GM23248 (cell line): ENCODE results near the gene ZNF792. TPM values are rescaled to one million over a fixed set of nuclear protein-coding genes. Genes with fewer than 3 reads are reported as not detected.

Source experiments
- DNase-seq: peaks from one replicate; pipeline ENCODE4 v3.0.0-alpha.2; 2015
- H2AFZ ChIP-seq: fragments of 200-600 bp; sonication (generic); 2 replicates; pipeline ENCODE4 v1.6.1; 2016; ENCODE audit warnings: antibody characterized with exemption
- H3F3A ChIP-seq: fragments of 200-600 bp; sonication (generic); 2 replicates; pipeline ENCODE4 v1.6.1; 2016; ENCODE audit warnings: mild to moderate bottlenecking, antibody characterized with exemption, mixed run types; ENCODE audit not compliant: insufficient read depth
- H3K27ac ChIP-seq: fragments of 200-600 bp; sonication (generic); 2 replicates; pipeline ENCODE4 v1.5.1; 2016; ENCODE audit warnings: mild to moderate bottlenecking
- H3K27me3 ChIP-seq: fragments of 200-600 bp; sonication (generic); replicated peaks from 2 replicates; pipeline ENCODE4 v1.6.1; 2016; ENCODE audit warnings: mild to moderate bottlenecking; ENCODE audit not compliant: insufficient read depth
- H3K36me3 ChIP-seq: fragments of 200-600 bp; sonication (generic); 2 replicates; pipeline ENCODE4 v1.6.1; 2016; ENCODE audit warnings: low read depth, mild to moderate bottlenecking
- H3K4me1 ChIP-seq: fragments of 200-600 bp; sonication (generic); 2 replicates; pipeline ENCODE4 v1.6.1; 2016; ENCODE audit warnings: mild to moderate bottlenecking; ENCODE audit not compliant: insufficient read depth
- H3K4me2 ChIP-seq: fragments of 200-600 bp; sonication (generic); one replicate; pipeline ENCODE4 v1.6.1; 2016; ENCODE audit warnings: mild to moderate bottlenecking; ENCODE audit not compliant: unreplicated experiment
- H3K4me3 ChIP-seq: fragments of 200-600 bp; sonication (generic); 2 replicates; pipeline ENCODE4 v1.5.1; 2016; ENCODE audit warnings: mild to moderate bottlenecking
- H3K79me2 ChIP-seq: fragments of 200-600 bp; sonication (generic); 2 replicates; pipeline ENCODE4 v1.6.1; 2016; ENCODE audit warnings: mild to moderate bottlenecking; ENCODE audit not compliant: insufficient read depth
- H3K9ac ChIP-seq: fragments of 200-600 bp; sonication (generic); 2 replicates; pipeline ENCODE4 v1.6.1; 2016; ENCODE audit warnings: mild to moderate bottlenecking
- H3K9me2 ChIP-seq: fragments of 200-600 bp; sonication (generic); 2 replicates; pipeline ENCODE4 v1.6.1; 2016; ENCODE audit warnings: mixed run types, mild to moderate bottlenecking, moderate library complexity; ENCODE audit not compliant: insufficient read depth
- H3K9me3 ChIP-seq: fragments of 200-600 bp; sonication (generic); one replicate; pipeline ENCODE4 v1.6.1; 2017; ENCODE audit warnings: low read depth
- H4K20me1 ChIP-seq: fragments of 200-600 bp; sonication (generic); 2 replicates; pipeline ENCODE4 v1.6.0; 2016; ENCODE audit not compliant: insufficient read depth
- EZH2 ChIP-seq: fragments of 200-600 bp; sonication (generic); IDR thresholded peaks from 2 replicates; pipeline ENCODE4 v1.6.1; 2018; ENCODE audit warnings: antibody characterized with exemption, mild to moderate bottlenecking; ENCODE audit not compliant: insufficient read depth, poor library complexity, severe bottlenecking
- EZH2phosphoT487 ChIP-seq: fragments of 200-600 bp; sonication (generic); IDR thresholded peaks from 2 replicates; pipeline ENCODE4 v1.6.1; 2018; ENCODE audit warnings: antibody characterized with exemption, moderate library complexity, mild to moderate bottlenecking, low read depth; ENCODE audit not compliant: insufficient read depth
- WGBS, 2 experiments: methylation state at CpG; one replicate each; pipeline ENCODE4 v1.1.6; 2015 to 2017; ENCODE audit warnings: low lambda C conversion rate in 2 of 2, low coverage in 1 of 2; ENCODE audit errors: missing lambda C conversion rate in 2 of 2; 5-methylcytosine and 5-hydroxymethylcytosine counted together
- in situ Hi-C: fragments of 300-500 bp; cut with MboI; formaldehyde crosslinking; loops from 2 replicates; pipeline ENCODE4 v1.15.0; 2020
- polyA plus RNA-seq: library from polyadenylated mRNA; unstranded; fragments of >200 nt; fragmentation: Nextera tagmentation; extraction: Ambion mirVana; gene quantifications from 2 replicates; pipeline ENCODE4 v1.2.1, GENCODE V29; 2016
- total RNA-seq: library from RNA; depleted of rRNA; stranded (reverse); fragments of >200 nt; shearing (Covaris generic); gene quantifications from 2 replicates; pipeline ENCODE4 v1.2.3, GENCODE V29; 2014

ZNF792 gene
- total and polyA plus RNA-seq, 2 experiments from 2014 or later: 0.63 to 1.8 TPM

- WGBS, 2 experiments: 43 to 45% methylated on average over 14 of the region's 14 CpGs
- Histone ChIP-seq H3K79me2 (peaks cover 20% of the 10 kb centered on the region), H3K9me2 (no peaks in the 10 kb centered on the region), H3F3A (peaks cover 6% of the 10 kb centered on the region; the same call in 1 of the 2 replicates), H3K4me1 (peaks cover 21% of the 10 kb centered on the region; the same call in 1 of the 2 replicates), H3K4me2 (peak overlapping the region; percentile 80), H3K9me3 (no peaks in the 10 kb centered on the region), H3K9ac (peak overlapping the region; percentile 68), H2AFZ (peak overlapping the region; percentile 84), H4K20me1 (no peaks in the 10 kb centered on the region), H3K36me3 (peaks cover 17% of the 10 kb centered on the region), H3K4me3 (peak overlapping the region; percentile 85), H3K27me3 (no peaks in the 10 kb centered on the region), H3K27ac (no peak overlapping the region)
- in situ Hi-C loops: no loop called here
- DNase-seq: peak; percentile 35
- TF ChIP-seq EZH2 (no peak), EZH2phosphoT487 (no peak)
Measured at GRCh38 chr19:34962687-34963572, 1.1 kb downstream of the ZNF792 start.

DNA sequence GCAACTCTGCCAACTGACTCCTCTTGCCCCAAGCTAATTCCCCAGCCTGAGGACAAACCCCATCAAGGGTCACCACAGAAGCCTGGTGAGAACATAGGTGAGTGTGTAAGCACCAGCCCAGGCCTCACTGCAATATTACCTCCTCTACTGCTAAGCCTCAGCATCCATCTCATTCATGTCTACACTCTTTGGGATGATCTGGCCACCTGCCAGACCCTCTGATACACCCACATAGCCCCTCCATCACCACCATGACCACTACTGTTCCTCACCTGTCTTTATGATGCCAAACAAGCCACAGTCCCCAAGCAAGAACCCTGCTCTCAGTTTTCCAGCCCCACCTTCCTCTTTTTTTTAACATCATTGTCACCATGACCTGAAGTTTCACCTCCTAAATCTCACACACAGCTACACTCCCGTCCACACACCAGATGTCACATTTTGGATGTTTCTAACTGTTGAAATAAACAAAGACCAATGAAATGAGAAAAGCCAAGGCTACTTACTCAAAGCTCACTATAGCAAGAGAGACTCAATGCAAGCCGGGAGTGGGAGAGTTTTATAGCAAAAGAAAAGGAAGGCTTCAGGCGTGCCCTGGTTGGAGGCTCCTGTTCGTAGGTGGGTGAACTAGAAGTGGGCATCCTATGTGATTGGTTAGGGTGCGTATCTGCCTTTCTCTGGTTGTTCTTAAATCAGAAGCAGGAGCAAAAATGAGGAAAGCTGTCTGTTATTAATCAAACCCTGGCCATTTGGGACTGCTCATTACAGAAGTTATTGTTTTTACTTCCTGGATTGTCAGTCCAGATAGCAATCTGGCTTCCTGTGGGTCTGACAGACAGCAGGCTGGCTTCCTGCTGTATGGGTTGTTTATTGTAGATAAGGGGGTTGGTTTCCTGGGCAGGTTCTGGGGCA lies 2.0 kb downstream of the ZNF792 start:
- peaks cover 6% of the 10 kb centered on the region; the same call in 1 of the 2 replicates for H3F3A ChIP-seq
- peaks cover 20% of the 10 kb centered on the region for H3K79me2 ChIP-seq
- H3K4me2 ChIP-seq: peak overlapping the region; percentile 80
- H3K27me3 ChIP-seq: no peaks in the 10 kb centered on the region
- H3K9ac ChIP-seq: no peak overlapping the region
- H4K20me1 ChIP-seq: no peaks in the 10 kb centered on the region
- in situ Hi-C loops: no loop called here
- DNase-seq: no peak
- no peak overlapping the region for H2AFZ ChIP-seq
- 83 to 86% methylated on average over 5 of the region's 5 CpGs for WGBS, 2 experiments
- TF ChIP-seq EZH2phosphoT487 (no peak), EZH2 (no peak)
- no peaks in the 10 kb centered on the region for H3K9me3 ChIP-seq
- H3K4me1 ChIP-seq: peaks cover 21% of the 10 kb centered on the region; the same call in 1 of the 2 replicates
- H3K4me3 ChIP-seq: 0 out of 2 replicates have a peak overlapping the region, but pooled peaks have one; percentile 85
- peaks cover 26% of the 10 kb centered on the region for H3K36me3 ChIP-seq
- no peak overlapping the region for H3K27ac ChIP-seq
- no peaks in the 10 kb centered on the region for H3K9me2 ChIP-seq

GRCh38 chr19:34960940-34961679 lies 2.9 kb downstream of the ZNF792 start:
- no peak overlapping the region for H3K4me2 ChIP-seq
- no peaks in the 10 kb centered on the region for H3K9me3 ChIP-seq
- H3K4me1 ChIP-seq: peaks cover 21% of the 10 kb centered on the region; the same call in 1 of the 2 replicates
- in situ Hi-C loops: no loop called here
- TF ChIP-seq EZH2phosphoT487 (no peak), EZH2 (no peak)
- no peak overlapping the region for H2AFZ ChIP-seq
- peaks cover 20% of the 10 kb centered on the region for H3K79me2 ChIP-seq
- H3F3A ChIP-seq: peaks cover 6% of the 10 kb centered on the region; the same call in 1 of the 2 replicates
- no peak overlapping the region for H3K9ac ChIP-seq
- peaks cover 34% of the 10 kb centered on the region for H3K36me3 ChIP-seq
- H3K27me3 ChIP-seq: no peaks in the 10 kb centered on the region
- no peaks in the 10 kb centered on the region for H3K9me2 ChIP-seq
- H3K27ac ChIP-seq: no peak overlapping the region
- H3K4me3 ChIP-seq: no peak overlapping the region
- DNase-seq: peak; percentile 51
- 77 to 81% methylated on average over 12 of the region's 12 CpGs for WGBS, 2 experiments
- H4K20me1 ChIP-seq: no peaks in the 10 kb centered on the region
